ENCODE results near the gene ATAD3C. TPM values are rescaled to one million over a fixed set of nuclear protein-coding genes. Genes with fewer than 3 reads are reported as not detected.

ATAD3C gene
- total RNA-seq, 2 experiments from 2014 or later: 0.17 to 0.69 TPM

- Mint-ChIP-seq H3K36me3 (ENCODE audit: low read depth) (no peaks in the 10 kb centered on the region), H3K4me1 (peaks cover 5% of the 10 kb centered on the region), H3K27ac (no peak overlapping the region), H3K9me3 (no peaks in the 10 kb centered on the region), H3K27me3 (peaks cover 16% of the 10 kb centered on the region), H3K4me3 (no peak overlapping the region)
- ChIA-PET CTCF (interaction anchor here (1.0 to 2.2 kb wide), 3 partner anchors 8 to 31 kb away, joined by 3 to 5 read pairs (median 5); partner anchors contain the start of gene CCNL2), POLR2A (no interaction called here)
- no peak for DNase-seq
Measured at GRCh38 chr1:1429671-1430073, 19.8 kb upstream of the ATAD3C start.

- Mint-ChIP-seq H3K4me1 (peaks cover 8% of the 10 kb centered on the region), H3K27ac (no peak overlapping the region), H3K4me3 (no peak overlapping the region), H3K36me3 (ENCODE audit: low read depth) (no peaks in the 10 kb centered on the region), H3K9me3 (no peaks in the 10 kb centered on the region), H3K27me3 (peaks cover 21% of the 10 kb centered on the region)
- ChIA-PET CTCF (interaction anchor here (0.8 to 2.2 kb wide), 4 partner anchors 12 to 31 kb away, joined by 3 to 5 read pairs (median 3); partner anchors contain the start of gene CCNL2), POLR2A (interaction anchor here (0.6 kb wide), 1 partner anchor 26 kb away, joined by 3 read pairs; no protein-coding TSS in a partner anchor)
- DNase-seq: no peak
Measured at GRCh38 chr1:1430114-1430982, 19.1 kb upstream of the ATAD3C start.

GRCh38 chr1:1430992-1431844, 18.3 kb upstream of the ATAD3C start:
- CTCF ChIA-PET: interaction anchor here (0.8 to 1.1 kb wide), 2 partner anchors 13 to 16 kb away, joined by 3 read pairs; no protein-coding TSS in a partner anchor

GRCh38 chr1:1431845-1432273, 17.6 kb upstream of the ATAD3C start:
- no peak for DNase-seq
- Mint-ChIP-seq H3K4me1 (peaks cover 9% of the 10 kb centered on the region), H3K27ac (no peak overlapping the region), H3K4me3 (no peak overlapping the region), H3K27me3 (peaks cover 20% of the 10 kb centered on the region), H3K9me3 (no peaks in the 10 kb centered on the region), H3K36me3 (ENCODE audit: low read depth) (no peaks in the 10 kb centered on the region)
- CTCF ChIA-PET: interaction anchor here (0.5 kb wide), 1 partner anchor 12 kb away, joined by 3 read pairs; no protein-coding TSS in a partner anchor
- POLR2A ChIA-PET: no interaction called here

More at GRCh38 chr1:1430992-1431844, 18.3 kb upstream of the ATAD3C start:
- H3K27me3 Mint-ChIP-seq: peaks cover 19% of the 10 kb centered on the region
- no peaks in the 10 kb centered on the region for H3K36me3 Mint-ChIP-seq (ENCODE audit: low read depth)
- no peak for DNase-seq
- H3K4me1 Mint-ChIP-seq: peaks cover 9% of the 10 kb centered on the region
- H3K9me3 Mint-ChIP-seq: no peaks in the 10 kb centered on the region
- no peak overlapping the region for H3K4me3 Mint-ChIP-seq
- POLR2A ChIA-PET: no interaction called here
- no peak overlapping the region for H3K27ac Mint-ChIP-seq

- no peaks in the 10 kb centered on the region for H3K9me3 Mint-ChIP-seq
- ChIA-PET CTCF (interaction anchor here (0.5 kb wide), 1 partner anchor 11 kb away, joined by 3 read pairs; no protein-coding TSS in a partner anchor), POLR2A (no interaction called here)
- DNase-seq: no peak
- peaks cover 20% of the 10 kb centered on the region for H3K27me3 Mint-ChIP-seq
- H3K27ac Mint-ChIP-seq: no peak overlapping the region
- no peaks in the 10 kb centered on the region for H3K36me3 Mint-ChIP-seq (ENCODE audit: low read depth)
- no peak overlapping the region for H3K4me3 Mint-ChIP-seq
- H3K4me1 Mint-ChIP-seq: peaks cover 9% of the 10 kb centered on the region
Measured at GRCh38 chr1:1432274-1432950, 17.1 kb upstream of the ATAD3C start.

GRCh38 chr1:1432951-1433803, 16.3 kb upstream of the ATAD3C start:
- H3K9me3 Mint-ChIP-seq: no peaks in the 10 kb centered on the region
- peaks cover 20% of the 10 kb centered on the region for H3K27me3 Mint-ChIP-seq
- H3K27ac Mint-ChIP-seq: no peak overlapping the region
- H3K4me1 Mint-ChIP-seq: peaks cover 9% of the 10 kb centered on the region
- ChIA-PET CTCF (no interaction called here), POLR2A (interaction anchor here (0.6 kb wide), 1 partner anchor 26 kb away, joined by 3 read pairs; the partner anchor contains the start of gene MRPL20)
- H3K36me3 Mint-ChIP-seq (ENCODE audit: low read depth): no peaks in the 10 kb centered on the region
- no peak for DNase-seq
- no peak overlapping the region for H3K4me3 Mint-ChIP-seq

GRCh38 chr1:1433804-1434130, 15.7 kb upstream of the ATAD3C start:
- Mint-ChIP-seq H3K4me3 (no peak overlapping the region), H3K36me3 (ENCODE audit: low read depth) (no peaks in the 10 kb centered on the region), H3K9me3 (no peaks in the 10 kb centered on the region), H3K27me3 (peaks cover 17% of the 10 kb centered on the region), H3K4me1 (peaks cover 6% of the 10 kb centered on the region), H3K27ac (no peak overlapping the region)
- DNase-seq: no peak
- POLR2A ChIA-PET: interaction anchor here (0.6 kb wide), 1 partner anchor 27 kb away, joined by 3 read pairs; the partner anchor contains the start of gene MRPL20
- CTCF ChIA-PET: no interaction called here

GRCh38 chr1:1434131-1434823, 15.2 kb upstream of the ATAD3C start:
- H3K36me3 Mint-ChIP-seq (ENCODE audit: low read depth): no peaks in the 10 kb centered on the region
- peaks cover 6% of the 10 kb centered on the region for H3K4me1 Mint-ChIP-seq
- no peak overlapping the region for H3K4me3 Mint-ChIP-seq
- peaks cover 17% of the 10 kb centered on the region for H3K27me3 Mint-ChIP-seq
- POLR2A ChIA-PET: no interaction called here
- no peak overlapping the region for H3K27ac Mint-ChIP-seq
- no peaks in the 10 kb centered on the region for H3K9me3 Mint-ChIP-seq
- CTCF ChIA-PET: no interaction called here
- no peak for DNase-seq

- CTCF ChIA-PET: no interaction called here
- H3K27me3 Mint-ChIP-seq: peaks cover 12% of the 10 kb centered on the region
Measured at GRCh38 chr1:1434824-1435105, 14.7 kb upstream of the ATAD3C start.

GRCh38 chr1:1435106-1435903, 14.2 kb upstream of the ATAD3C start, which contains the start of gene VWA1:
Gene VWA1 (plus strand): TSS chr1:1435690. CDS start chr1:1435749, 59 bp downstream.
- Mint-ChIP-seq H3K9me3 (no peaks in the 10 kb centered on the region), H3K36me3 (ENCODE audit: low read depth) (no peaks in the 10 kb centered on the region), H3K27ac (peak within 1 kb of the TSS; percentile 1), H3K4me1 (peaks cover 6% of the 10 kb centered on the region), H3K27me3 (peaks cover 10% of the 10 kb centered on the region), H3K4me3 (peak within 1 kb of the TSS; percentile 47)
- DNase-seq: peak; percentile 58
- POLR2A ChIA-PET: no interaction called here
- CTCF ChIA-PET: no interaction called here

More at GRCh38 chr1:1434824-1435105, 14.7 kb upstream of the ATAD3C start:
- no peak for DNase-seq
- POLR2A ChIA-PET: no interaction called here
- H3K9me3 Mint-ChIP-seq: no peaks in the 10 kb centered on the region
- H3K36me3 Mint-ChIP-seq (ENCODE audit: low read depth): no peaks in the 10 kb centered on the region
- H3K27ac Mint-ChIP-seq: no peak overlapping the region
- H3K4me3 Mint-ChIP-seq: no peak overlapping the region
- H3K4me1 Mint-ChIP-seq: peaks cover 6% of the 10 kb centered on the region

Data from activated CD4-positive, alpha-beta T cell treated with anti-CD3 and anti-CD28 coated beads, Interleukin-2, amount 10 ng/mL, durations not matched to agents 7 days and 5 days (primary cell).